HepG2 (cell line): ENCODE results near the gene TGFB2. TPM values are rescaled to one million over a fixed set of nuclear protein-coding genes. Genes with fewer than 3 reads are reported as not detected.

Experiments
- ATF2 ChIP-seq: sonication (generic); formaldehyde crosslinking; IDR thresholded peaks from 2 replicates; pipeline ENCODE4 v1.4.0; 2020; ENCODE audit warnings: missing genetic modification reagents
- ATF5 ChIP-seq: sonication (generic); formaldehyde crosslinking; IDR thresholded peaks from 2 replicates; pipeline ENCODE4 v1.4.0; 2020; ENCODE audit warnings: mild to moderate bottlenecking, low read depth, missing genetic modification reagents
- CBX2 ChIP-seq, 2 experiments: fragments of 200-600 bp in 1 of 2; sonication (generic); formaldehyde crosslinking in 1 of 2; IDR thresholded peaks; 2 replicates each; pipeline versions ENCODE4 v1.7.0 to v1.8.1; 2018 to 2022; ENCODE audit warnings: low read depth in 2 of 2, low read length in 1 of 2, mild to moderate bottlenecking in 1 of 2, missing genetic modification reagents in 1 of 2
- CEBPG ChIP-seq: IDR thresholded peaks from 2 replicates; pipeline ENCODE4 v1.6.1; 2016
- IKZF4 ChIP-seq: sonication (generic); formaldehyde crosslinking; IDR thresholded peaks from 2 replicates; pipeline ENCODE4 v1.5.1; 2020; ENCODE audit warnings: borderline replicate concordance, mild to moderate bottlenecking, low read depth, missing genetic modification reagents; ENCODE audit errors: not compliant biosample characterization
- ISL2 ChIP-seq: sonication (generic); formaldehyde crosslinking; IDR thresholded peaks from 2 replicates; pipeline ENCODE4 v1.5.0; 2020; ENCODE audit warnings: missing genetic modification reagents
- NFIC ChIP-seq: IDR thresholded peaks from 2 replicates; pipeline ENCODE4 v1.6.1; 2012; ENCODE audit warnings: mild to moderate bottlenecking, low read length, inconsistent platforms
- PAXIP1 ChIP-seq: sonication (generic); formaldehyde crosslinking; conservative IDR thresholded peaks from 2 replicates; pipeline ENCODE4 v1.4.0; 2020; ENCODE audit warnings: mild to moderate bottlenecking, missing genetic modification reagents, moderate library complexity
- PHF5A ChIP-seq: IDR thresholded peaks from one replicate; pipeline ENCODE4 v1.6.1; 2018; ENCODE audit warnings: low read depth, missing genetic modification reagents; ENCODE audit not compliant: unreplicated experiment
- RCOR2 ChIP-seq: IDR thresholded peaks from 2 replicates; pipeline ENCODE4 v1.6.1; 2016; ENCODE audit warnings: missing biosample characterization, missing genetic modification reagents
- SALL1 ChIP-seq: sonication (generic); formaldehyde crosslinking; IDR thresholded peaks from 2 replicates; pipeline ENCODE4 v1.8.0; 2022; ENCODE audit warnings: mild to moderate bottlenecking, missing genetic modification reagents
- SMARCC2 ChIP-seq: fragments of 450-650 bp; IDR thresholded peaks from 2 replicates; pipeline ENCODE4 v1.6.1; 2017; ENCODE audit warnings: antibody characterized with exemption, mild to moderate bottlenecking
- SMC3 ChIP-seq: IDR thresholded peaks from 2 replicates; pipeline ENCODE4 v1.6.1; 2011; ENCODE audit warnings: low read length, improper control_type of control experiment
- TBX3 ChIP-seq: fragments of 450-650 bp; IDR thresholded peaks from 2 replicates; pipeline ENCODE4 v1.6.1; 2017; ENCODE audit warnings: antibody characterized with exemption, mild to moderate bottlenecking, inconsistent platforms, borderline replicate concordance
- TEF ChIP-seq: sonication (generic); formaldehyde crosslinking; IDR thresholded peaks from 2 replicates; pipeline ENCODE4 v1.5.0; 2020; ENCODE audit warnings: missing genetic modification reagents
- ZBTB3 ChIP-seq: sonication (generic); formaldehyde crosslinking; IDR thresholded peaks from 2 replicates; pipeline ENCODE4 v1.4.0; 2020; ENCODE audit warnings: low read depth, mild to moderate bottlenecking, moderate library complexity, missing genetic modification reagents, borderline replicate concordance
- ZNF546 ChIP-seq: sonication (generic); formaldehyde crosslinking; conservative IDR thresholded peaks from 2 replicates; pipeline ENCODE4 v1.8.1; 2023; ENCODE audit warnings: mild to moderate bottlenecking, missing genetic modification reagents
- ZNF564 ChIP-seq: sonication (generic); formaldehyde crosslinking; IDR thresholded peaks from 2 replicates; pipeline ENCODE4 v1.8.1; 2023; ENCODE audit warnings: mild to moderate bottlenecking, missing genetic modification reagents
- ZNF660 ChIP-seq: sonication (generic); formaldehyde crosslinking; IDR thresholded peaks from 2 replicates; pipeline ENCODE4 v1.5.1; 2020; ENCODE audit warnings: mild to moderate bottlenecking, low read depth, missing genetic modification reagents, borderline replicate concordance
- ZNF790 ChIP-seq: sonication (generic); formaldehyde crosslinking; IDR thresholded peaks from 2 replicates; pipeline ENCODE4 v1.8.0; 2022; ENCODE audit warnings: missing genetic modification reagents, mild to moderate bottlenecking, borderline replicate concordance
- polyA plus RNA-seq, 8 experiments: library from polyadenylated mRNA; depleted of rRNA in 3 of 8; stranded (reverse) in 7 of 8; unstranded in 1 of 8; fragments of >200 nt; fragmentation: Illumina TruSeq in 4 of 8; extraction: Trizol in 4 of 8; gene quantifications; 2 replicates each; pipeline versions ENCODE4 v1.2.1 to v1.2.3, GENCODE V29; 2011 to 2016; ENCODE audit warnings: low read depth in 4 of 8, missing spikeins in 1 of 8, mixed read lengths in 1 of 8; ENCODE audit not compliant: insufficient read depth in 1 of 8
- total RNA-seq, 5 experiments: library from RNA; depleted of rRNA; stranded (reverse); fragments of >200 nt; fragmentation: Illumina TruSeq; extraction: Trizol; gene quantifications; 2 replicates each; pipeline ENCODE4 v1.2.3, GENCODE V29; 2016; ENCODE audit warnings: low read depth in 1 of 5

Gene TGFB2
- total and polyA plus RNA-seq, 2 of the 13 experiments (the other 11 are each of a cell fraction or from before 2014, with no cell fraction given) = 0.07 TPM; not detected in 1

GRCh38 chr1:218426343-218426657 is 81.2 kb downstream of the TGFB2 start (continued):
- TF ChIP-seq PAXIP1 (CRISPR knock-in tag) (peak; percentile 39; the same call in 1 of the 2 replicates), SMARCC2 (no peak), ISL2 (CRISPR knock-in tag) (peak; percentile 62; the same call in 1 of the 2 replicates), IKZF4 (CRISPR knock-in tag) (no peak), ATF5 (CRISPR knock-in tag) (no peak), ZBTB3 (CRISPR knock-in tag) (no peak), PHF5A (CRISPR knock-in tag) (peak; percentile 73), ZNF564 (CRISPR knock-in tag) (no peak), RCOR2 (CRISPR knock-in tag) (0 out of 2 replicates have a peak, but pooled peaks have one; percentile 36), SMC3 (peak; percentile 27; the same call in 1 of the 2 replicates), CEBPG (CRISPR knock-in tag) (peak; percentile 97), NFIC (peak; percentile 97), SALL1 (CRISPR knock-in tag) (peak; percentile 44; the same call in 1 of the 2 replicates), ATF2 (peak; percentile 38; the same call in 1 of the 2 replicates), CBX2 (IDR thresholded peaks at IDR 0.05; ENCODE audit: low read depth, low read length) (no peak), CBX2 (CRISPR knock-in tag; IDR thresholded peaks at IDR 0.05; ENCODE audit: low read depth) (no peak), ZNF660 (CRISPR knock-in tag) (no peak), TBX3 (peak; percentile 50; the same call in 1 of the 2 replicates), TEF (CRISPR knock-in tag) (peak; percentile 81), ZNF546 (CRISPR knock-in tag) (no peak), ZNF790 (no peak)
